GOT3 (cell line): ENCODE measurements around the gene TCERG1L.
"Not testable (repeated sequence)": the region's sequence is repeated elsewhere in the genome, so short reads cannot be mapped to it uniquely, and the experiment has no call there.

Experiments
- DNase-seq: peaks from one replicate; lab custom pipeline; 2025; ENCODE audit warnings: mixed read lengths; lab: John Stamatoyannopoulos, UW

TCERG1L gene

DNA sequence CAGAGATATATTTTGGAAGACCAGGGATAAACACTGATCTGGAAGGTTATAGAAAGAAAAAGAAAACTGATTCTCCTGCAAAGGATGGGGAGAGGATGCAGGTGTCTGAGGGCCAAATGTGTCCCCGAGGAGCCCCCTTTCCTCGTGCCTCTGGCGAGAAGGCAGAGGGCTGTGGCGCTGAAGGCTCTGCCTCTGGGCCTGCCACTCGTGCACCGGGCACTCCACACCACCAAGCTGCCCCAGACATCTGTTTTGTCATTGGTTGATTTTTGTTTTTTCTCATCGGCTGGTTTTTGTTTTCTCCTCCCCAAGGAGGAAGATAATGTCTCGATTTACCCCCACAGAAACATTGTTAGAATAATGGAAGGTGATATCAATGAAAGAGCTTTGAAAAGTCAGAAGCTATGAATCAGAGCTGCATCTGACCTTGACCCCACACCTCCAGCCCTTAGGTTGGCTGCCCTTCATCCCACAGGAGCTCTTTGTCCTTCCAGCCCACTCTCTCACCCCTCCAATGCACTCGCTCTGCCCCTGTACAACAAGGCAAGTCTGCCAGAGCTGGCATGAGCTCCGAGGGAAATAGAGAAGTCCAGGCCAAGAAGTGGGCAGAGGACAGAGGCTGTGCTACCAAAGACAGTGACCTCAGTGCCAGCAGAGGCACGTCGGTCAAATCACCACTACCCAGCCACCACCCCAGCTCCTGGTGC is 124.8 kb downstream of the TCERG1L start:
- DNase-seq, result no peak

- DNase-seq, result no peak
These were observed 127.0 kb downstream of the TCERG1L start for GRCh38 chr10:131184503-131184902.

GRCh38 chr10:131183546-131184045 is 127.9 kb downstream of the TCERG1L start:
- no peak for DNase-seq

GRCh38 chr10:131181456-131181855 is 130.1 kb downstream of the TCERG1L start:
- no peak for DNase-seq

DNA sequence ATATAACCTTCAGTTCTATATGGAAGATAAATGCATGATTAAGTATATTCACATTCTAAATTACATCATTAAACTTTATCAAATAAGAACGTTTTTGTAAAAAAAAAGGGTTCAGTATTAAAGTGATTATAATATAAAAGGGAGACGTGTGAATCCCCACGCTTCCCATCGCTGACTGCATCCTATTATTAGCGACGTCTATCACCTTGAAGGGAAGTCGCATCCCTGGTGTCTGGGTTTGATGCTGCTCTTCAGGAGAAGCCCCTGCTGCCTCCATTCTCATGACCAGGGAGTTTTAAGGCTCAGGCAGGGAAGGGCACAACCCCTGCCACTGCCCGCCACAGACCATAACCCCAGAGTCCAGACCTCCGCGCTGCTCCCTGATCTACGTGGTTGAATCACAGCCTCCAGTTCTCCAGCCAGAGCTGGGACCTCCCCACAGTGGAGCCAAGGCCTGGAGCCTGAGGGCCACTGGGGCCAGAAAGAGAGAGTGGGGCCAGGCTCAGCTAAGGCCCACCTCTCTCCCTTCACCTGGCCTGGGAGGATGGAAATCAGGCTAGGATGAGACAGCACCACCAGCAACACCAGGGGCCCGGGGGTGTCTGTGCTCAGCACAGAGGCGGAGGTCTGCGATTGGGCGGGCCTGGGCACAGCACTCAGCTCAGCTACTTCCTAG is 130.6 kb downstream of the TCERG1L start:
- DNase-seq, result no peak

- no peak for DNase-seq
These were observed 131.4 kb downstream of the TCERG1L start for GRCh38 chr10:131180086-131180485.

GRCh38 chr10:131179361-131179760 is 132.2 kb downstream of the TCERG1L start:
- DNase-seq, result no peak

DNA sequence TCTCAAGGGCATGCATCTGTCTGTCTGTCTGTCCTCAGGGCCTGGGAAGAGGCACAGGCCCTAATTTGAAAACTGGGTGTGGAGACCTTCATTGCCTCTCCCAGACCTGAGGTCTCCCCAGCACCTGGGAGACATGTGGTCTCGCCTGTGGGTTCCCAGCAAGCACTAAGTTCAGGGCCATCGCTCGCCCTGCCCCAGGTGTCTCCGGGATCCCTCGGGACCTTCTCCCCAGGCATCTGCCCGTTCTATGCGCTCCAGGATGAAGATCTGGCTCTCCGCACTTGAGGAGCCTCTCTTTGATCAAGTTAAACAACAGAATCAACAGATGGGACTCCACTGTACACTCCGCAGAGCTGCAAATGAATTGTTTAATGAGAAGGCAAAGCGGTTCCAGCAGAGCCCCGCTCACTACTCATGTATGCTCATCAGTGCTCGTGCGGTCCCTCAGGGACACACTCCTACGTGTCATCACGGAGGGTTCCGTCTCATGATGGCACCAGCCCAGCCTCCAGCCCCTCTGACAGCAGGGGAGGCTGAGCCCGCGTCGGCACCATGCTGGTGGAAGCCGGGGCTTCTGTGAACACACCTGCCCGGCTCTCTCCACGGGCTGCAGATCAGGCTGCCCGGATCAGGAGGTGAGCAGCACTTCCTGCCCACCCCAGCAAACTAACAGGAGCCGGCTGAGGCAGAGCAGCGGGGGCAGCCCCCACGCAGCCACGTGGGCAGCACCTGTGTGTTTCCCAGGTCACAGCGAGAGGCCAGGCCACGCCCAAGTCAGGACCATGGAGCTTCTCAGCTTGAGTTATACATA is 132.8 kb downstream of the TCERG1L start:
- no peak for DNase-seq

GRCh38 chr10:131177431-131178327 is 133.8 kb downstream of the TCERG1L start:
- no peak for DNase-seq

DNA sequence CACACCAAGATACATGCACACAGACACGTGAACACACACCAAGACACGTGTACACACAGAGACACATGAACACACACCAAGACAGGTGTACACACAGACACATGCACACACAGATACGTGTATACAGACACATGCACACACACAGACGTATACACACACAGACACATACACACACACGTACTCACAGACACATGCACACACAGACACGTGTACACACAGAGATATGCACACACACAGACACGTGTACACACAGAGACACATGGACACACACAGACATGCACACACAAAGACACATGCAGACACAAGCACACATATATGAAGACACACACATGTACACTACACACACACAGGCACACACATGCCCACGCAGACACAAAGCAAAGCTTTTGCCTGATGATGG is 134.6 kb downstream of the TCERG1L start:
- no peak for DNase-seq

DNA sequence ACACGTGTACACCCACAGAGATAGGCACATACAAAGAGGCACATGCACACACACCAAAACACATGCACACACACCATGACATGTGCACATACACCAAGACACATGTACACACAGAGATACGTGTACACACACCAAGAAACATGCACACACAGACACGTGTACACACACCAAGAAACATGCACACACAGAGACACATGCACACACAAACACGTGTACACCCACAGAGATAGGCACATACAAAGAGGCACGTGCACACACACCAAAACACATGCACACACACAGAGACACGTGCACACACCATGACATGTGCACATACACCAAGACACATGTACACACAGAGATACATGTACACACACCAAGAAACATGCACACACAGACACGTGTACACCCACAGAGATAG is 135.2 kb downstream of the TCERG1L start:
- not testable (repeated sequence) for DNase-seq

DNA sequence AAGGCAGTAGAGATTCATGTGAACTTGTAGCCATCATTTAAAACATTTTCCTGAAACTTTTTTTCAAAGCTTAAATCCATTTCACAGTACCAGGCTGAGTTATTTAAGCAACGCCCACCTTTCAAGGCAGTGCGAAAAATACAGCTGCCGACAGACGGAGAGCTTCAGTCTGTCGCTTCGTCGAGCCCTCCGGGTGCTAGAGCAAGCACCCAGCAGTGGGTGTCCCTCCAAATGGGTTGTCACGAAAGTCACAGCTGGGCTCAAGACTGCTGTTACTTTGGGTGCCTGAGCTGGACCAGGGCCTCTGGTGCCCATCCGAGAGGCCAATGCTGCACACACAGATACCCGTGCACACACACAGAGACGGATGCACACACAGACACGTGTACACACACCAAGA is 135.6 kb downstream of the TCERG1L start:
- DNase-seq, result no peak

- no peak for DNase-seq
These were observed 136.6 kb downstream of the TCERG1L start for GRCh38 chr10:131174651-131175540.

DNA sequence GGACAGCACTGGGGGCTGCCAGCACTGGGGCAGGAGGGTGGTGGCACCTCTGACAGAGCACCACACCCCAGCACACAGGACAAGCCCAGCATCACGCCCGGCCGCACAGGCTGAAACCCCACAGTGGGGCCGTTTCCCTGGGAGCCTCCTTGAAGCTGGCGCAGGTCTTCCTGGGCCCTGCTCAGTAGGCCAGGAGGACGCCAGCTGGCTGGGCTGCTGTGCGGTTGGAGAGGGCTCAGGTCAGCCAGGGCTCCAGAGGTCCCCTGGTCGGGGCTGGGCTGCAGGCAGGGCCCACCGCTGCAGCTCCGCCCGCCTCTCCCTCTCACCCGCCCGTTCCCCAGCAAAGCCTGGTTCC is 137.3 kb downstream of the TCERG1L start:
- no peak for DNase-seq

DNA sequence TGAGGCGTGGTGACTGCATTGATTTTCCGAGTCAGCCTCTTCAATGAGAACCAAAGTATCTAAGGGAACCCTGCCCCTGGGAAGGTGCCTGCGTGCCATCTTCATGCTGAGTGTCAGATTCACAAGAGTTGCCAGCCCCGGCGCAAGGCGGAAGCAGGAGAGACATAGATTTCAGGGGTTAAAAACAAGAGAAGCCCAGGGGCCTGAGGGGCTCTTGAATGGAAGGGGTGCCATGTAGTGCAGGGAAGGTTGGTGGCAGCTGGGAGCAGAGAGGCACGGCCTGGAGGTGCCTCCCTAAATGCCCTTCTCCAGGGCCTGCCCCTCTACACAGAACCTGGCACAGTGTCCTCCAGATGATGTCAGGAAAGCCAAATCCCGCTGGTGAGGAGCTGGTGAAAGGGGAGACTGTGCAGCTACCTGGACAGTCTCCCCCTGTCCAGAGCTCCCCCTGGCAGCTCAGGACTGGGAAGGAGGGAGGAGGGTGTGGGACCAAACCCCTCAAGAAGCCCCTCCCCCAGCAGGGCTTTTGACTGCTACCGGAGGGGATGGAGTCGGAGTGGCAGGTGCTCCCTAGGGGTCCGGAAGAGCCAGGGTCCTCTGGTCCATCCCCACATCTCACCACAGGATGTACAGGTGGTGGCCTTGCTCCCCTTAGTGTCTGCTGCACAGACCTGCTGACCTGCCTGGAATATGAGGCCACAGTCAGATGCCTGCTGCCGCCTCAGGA is 137.9 kb downstream of the TCERG1L start:
- no peak for DNase-seq

GRCh38 chr10:131172433-131172832 is 139.1 kb downstream of the TCERG1L start:
- DNase-seq, result no peak

- DNase-seq, result no peak
These were observed 142.4 kb downstream of the TCERG1L start for GRCh38 chr10:131169146-131169545.

- DNase-seq, result no peak
These were observed 143.2 kb downstream of the TCERG1L start for GRCh38 chr10:131168238-131168875.

GRCh38 chr10:131167036-131167860 is 144.3 kb downstream of the TCERG1L start:
- DNase-seq, result no peak
